ENCODE results near the gene SYCP2.

- no peak for TF ChIP-seq POLR2A (IDR thresholded peaks at IDR 0.05)
- TF ChIP-seq CTCF (IDR thresholded peaks at IDR 0.05): no peak
- no peak for TF ChIP-seq EP300 (IDR thresholded peaks at IDR 0.05)
These were observed 111.6 kb downstream of the SYCP2 start for GRCh38 chr20:59821788-59822187.

Measured in ovary (tissue), 3 donors.